ENCODE data around the gene GYS1.

- TF ChIP-seq POLR2A (IDR thresholded peaks at IDR 0.05; ENCODE audit: low read length): peak; percentile 83
- TF ChIP-seq GATA1 (IDR thresholded peaks at IDR 0.05; ENCODE audit: low read depth, low read length): no peak
Observed at GRCh38 chr19:48954595-48955307, 38.4 kb downstream of the GYS1 start, which contains the start of gene BAX.

Data from erythroblast (primary cell).